HG02588 (cell line): ENCODE measurements around the gene CADM2.
"Not testable (repeated sequence)": the region's sequence is repeated elsewhere in the genome, so short reads cannot be mapped to it uniquely, and the experiment has no call there.

Source experiments
- ATAC-seq: cut with Tn5 transposase; IDR thresholded peaks from one replicate; pipeline ENCODE4 v1.9.1; 2021; ENCODE audit warnings: mild to moderate bottlenecking, moderate library complexity; ENCODE audit not compliant: unreplicated experiment

Gene CADM2

GRCh38 chr3:85455561-85456200, 496.9 kb downstream of the CADM2 start:
- ATAC-seq: no peak

GRCh38 chr3:85474241-85474640, 515.5 kb downstream of the CADM2 start:
- no peak for ATAC-seq

- no peak for ATAC-seq
Observed at GRCh38 chr3:85475346-85475745, 516.6 kb downstream of the CADM2 start.

DNA sequence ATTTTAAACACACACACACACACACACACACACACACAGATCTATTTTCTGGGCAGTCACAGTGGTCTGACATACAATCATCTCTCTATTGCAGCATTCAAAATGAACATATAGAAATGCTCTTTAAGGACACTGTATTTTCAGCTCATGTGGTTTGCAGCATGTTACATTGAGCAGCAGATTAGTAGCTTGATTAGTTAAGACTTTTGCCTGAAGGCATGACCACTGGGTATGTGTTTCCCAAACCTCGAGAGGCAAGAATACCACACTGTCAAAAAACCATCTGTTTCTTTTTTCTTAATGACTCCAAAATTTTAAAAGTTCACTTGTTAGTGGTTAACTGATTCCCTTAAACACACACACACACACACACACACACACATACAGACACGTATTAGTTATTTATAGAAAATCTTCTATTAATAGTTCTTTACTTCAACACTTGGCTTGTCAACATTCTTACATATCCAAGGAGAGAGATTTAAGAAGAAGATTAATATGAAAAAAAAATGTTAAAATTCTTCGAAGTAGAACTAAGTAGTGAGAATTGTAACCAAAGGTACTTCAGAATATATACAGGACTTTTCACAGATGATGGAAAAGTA, 518.2 kb downstream of the CADM2 start:
- ATAC-seq: no peak

DNA sequence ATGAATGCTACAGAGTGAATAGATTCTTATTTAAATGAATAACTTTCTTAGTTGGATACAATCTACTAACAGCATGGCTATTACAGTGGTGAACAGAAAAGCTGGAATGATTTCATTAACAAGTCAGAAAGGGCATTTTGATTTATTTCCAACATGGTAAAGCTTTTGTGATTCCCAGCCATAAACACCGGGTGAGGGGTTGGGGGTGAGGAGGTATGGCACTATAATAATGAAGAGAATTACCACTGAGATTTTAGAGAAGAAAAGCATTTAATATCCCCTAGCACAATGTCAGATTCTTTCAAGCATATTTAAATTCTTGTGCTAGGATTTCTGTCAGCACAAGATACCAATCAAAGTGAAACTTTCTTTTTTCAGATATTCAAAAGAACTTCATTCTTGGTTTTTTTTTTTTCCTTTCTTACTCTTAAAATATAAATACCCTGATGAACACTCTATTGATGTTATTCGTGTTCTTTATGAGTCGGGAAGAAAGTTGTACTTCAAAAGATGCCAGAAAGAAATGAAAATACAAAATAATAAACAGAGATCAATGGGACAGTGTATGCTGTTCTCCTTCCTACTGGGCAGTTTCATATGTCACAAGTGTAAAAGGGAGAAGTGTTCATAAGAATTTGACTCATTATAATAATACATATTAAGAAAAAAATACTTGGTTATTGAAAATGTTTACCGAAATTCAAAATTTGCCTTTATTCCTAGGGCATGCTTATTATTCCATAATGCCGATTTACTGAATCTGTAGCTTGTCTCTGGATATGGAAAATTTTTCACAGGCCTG, 522.8 kb downstream of the CADM2 start:
- no peak for ATAC-seq

GRCh38 chr3:85482213-85482490, 523.4 kb downstream of the CADM2 start:
- no peak for ATAC-seq

DNA sequence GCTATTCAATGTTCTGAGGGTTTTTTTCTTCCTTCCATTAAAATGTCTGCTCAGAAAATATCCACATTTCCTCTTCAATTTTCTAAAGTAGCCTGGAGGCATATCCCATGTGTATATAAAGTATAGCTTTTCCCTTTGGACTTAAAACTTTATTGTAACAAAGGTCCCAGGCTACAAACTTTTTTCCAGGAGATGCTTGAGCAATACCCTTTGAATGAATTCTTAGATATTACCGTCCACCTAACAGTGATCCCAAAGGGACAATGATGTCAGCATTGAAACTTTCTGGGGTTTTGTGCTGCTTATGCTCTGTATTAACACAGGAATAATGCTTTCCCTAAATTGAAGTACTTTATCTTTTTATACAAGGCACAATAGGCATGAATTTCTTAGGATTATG, 525.2 kb downstream of the CADM2 start:
- ATAC-seq: no peak

- no peak for ATAC-seq
Observed at GRCh38 chr3:85487375-85487774, 528.6 kb downstream of the CADM2 start.

DNA sequence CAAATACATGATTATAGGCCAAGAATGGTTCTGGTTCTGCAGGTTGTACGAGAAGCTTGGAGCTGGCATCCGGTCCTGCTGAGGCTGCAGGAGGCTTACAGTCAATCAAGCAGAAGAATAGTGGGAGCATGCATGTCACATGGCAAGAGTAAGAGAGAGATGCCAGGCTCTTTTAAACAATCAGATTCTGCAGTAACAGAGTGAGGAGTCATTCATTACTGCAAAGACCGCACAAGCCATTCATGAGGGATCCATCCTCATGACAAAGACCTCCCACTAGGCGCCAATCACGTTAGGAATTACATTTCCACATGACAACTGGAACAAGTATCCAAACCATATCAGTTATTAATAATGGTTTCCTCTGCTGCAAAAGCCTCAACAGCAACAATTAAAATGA, 536.8 kb downstream of the CADM2 start:
- ATAC-seq: no peak

DNA sequence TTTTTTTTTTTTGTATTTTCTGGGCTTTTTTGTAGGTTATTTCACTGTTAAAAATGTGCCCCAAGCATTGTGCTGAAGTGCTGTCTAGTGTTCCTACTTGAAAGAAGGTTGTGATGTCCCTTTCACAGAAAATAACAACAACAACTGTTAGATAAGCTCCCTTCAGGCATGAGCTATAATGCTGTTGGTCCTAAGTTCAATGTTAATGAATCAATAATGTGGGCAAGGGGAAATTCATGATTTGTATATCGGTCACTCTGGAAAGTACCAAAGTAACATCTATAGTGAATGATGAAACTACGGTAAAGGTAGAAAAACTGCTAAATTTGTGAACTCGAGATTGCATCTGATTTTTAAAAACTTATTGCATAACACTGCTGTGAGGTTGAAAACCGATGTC, 539.4 kb downstream of the CADM2 start:
- no peak for ATAC-seq

GRCh38 chr3:85502148-85502875, 543.5 kb downstream of the CADM2 start:
- ATAC-seq: no peak

DNA sequence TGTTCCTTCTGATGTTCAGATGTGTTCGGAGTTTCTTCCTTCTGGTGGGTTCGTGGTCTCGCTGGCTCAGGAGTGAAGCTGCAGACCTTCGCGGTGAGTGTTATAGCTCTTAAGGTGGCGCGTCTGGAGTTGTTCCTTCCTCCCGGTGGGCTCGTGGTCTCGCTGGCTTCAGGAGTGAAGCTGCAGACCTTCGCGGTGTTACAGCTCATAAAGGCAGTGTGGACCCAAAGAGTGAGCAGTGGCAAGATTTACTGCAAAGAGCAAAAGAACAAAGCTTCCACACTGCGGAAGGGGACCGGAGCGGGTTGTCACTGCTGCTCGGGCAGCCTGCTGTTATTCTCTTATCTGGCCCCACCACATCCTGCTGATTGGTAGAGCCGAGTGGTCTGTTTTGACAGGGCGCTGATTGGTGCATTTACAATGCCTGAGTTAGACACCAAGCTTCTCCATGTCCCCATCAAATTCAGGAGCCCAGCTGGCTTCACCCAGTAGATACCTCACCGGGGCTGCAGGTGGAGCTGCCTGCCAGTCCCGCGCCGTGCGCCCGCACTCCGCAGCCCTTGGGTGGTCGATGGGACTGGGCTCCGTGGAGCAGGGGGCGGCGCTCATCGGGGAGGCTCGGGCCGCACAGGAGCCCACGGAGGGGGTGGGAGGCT, 545.5 kb downstream of the CADM2 start:
- not testable (repeated sequence) for ATAC-seq

DNA sequence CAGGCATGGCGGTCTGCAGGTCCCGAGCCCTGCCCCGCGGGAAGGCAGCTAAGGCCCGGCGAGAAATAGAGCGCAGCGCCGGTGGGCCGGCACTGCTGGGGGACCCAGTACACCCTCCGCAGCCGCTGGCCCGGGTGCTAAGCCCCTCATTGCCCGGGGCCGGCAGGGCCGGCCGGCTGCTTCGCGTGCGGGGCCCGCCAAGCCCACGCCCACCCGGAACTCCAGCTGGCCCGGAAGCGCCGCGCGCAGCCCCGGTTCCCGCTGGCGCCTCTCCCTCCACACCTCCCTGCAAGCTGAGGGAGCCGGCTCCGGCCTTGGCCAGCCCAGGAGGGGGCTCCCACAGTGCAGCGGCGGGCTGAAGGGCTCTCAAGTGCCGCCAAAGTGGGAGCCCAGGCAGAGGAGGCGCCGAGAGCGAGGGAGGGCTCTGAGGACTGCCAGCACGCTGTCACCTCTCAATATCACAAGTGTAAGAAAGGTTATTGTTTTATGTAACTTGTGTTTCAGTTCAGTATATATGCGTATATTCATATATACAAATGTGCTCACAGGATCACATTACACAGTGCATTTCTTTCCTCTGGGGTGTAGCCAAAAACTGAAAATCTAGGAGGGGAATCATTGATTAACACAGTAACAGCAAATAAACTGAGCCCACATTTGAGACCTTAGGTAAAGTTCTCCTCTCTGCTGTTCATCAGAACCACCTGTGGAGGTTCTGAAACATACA, 546.2 kb downstream of the CADM2 start:
- not testable (repeated sequence) for ATAC-seq

DNA sequence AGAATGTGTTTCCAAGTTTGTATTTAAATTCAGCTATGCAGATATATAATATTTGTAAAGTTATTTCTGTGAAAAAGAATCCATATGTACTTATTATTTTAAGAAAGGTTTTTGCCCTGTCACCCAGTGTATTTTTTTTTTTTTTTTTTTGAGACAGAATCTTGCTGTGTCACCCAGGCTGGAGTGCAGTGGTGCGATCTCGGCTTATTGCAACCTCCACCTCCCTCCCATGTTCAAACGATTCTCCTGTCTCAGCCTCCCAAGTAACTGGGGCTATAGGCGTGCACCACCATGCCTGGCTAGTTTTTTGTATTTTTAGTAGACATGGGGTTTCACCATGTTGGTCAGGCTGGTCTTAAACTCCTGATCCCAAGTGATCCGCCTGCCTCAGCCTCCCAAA, 548.3 kb downstream of the CADM2 start:
- not testable (repeated sequence) for ATAC-seq

DNA sequence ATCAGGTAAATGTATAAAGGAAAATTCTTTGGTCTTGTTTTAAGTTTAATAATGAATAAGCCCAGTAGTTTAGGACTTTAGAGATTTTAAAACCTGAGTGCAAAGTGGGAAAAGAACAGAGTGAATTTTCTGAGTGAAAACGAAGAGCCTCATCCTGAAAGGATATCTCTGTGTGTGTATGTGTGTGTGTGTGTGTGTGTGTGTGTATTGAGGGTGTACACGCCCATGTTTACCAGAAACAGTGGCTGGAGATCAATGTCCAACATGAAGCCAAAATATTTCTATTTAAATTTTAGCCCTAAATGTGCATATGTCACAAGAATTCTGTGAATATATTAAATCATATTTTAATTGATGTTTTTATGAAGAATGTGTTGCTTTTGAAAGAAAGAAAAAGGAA, 549.9 kb downstream of the CADM2 start:
- no peak for ATAC-seq

- ATAC-seq: no peak
Observed at GRCh38 chr3:85516146-85516545, 557.4 kb downstream of the CADM2 start.

GRCh38 chr3:85524104-85524503, 565.3 kb downstream of the CADM2 start:
- no peak for ATAC-seq

DNA sequence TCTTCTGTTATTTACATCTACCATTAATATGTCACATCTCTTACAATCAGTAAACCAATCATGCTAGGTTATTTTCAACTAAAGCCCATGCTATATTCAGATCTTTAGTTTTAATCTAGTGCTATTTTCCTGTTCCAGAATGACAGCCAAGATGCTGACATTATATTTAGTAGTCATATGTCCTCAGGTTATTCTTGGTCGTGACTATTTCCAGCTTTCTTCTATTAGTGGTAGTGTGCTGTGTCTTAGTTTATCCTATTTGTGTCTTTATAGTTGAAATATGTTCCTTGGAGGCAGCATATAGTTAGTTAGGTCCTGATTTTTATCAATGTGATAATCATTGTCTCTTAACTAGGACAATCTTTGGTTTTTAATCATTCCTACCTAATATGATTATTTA, 566.5 kb downstream of the CADM2 start:
- no peak for ATAC-seq

DNA sequence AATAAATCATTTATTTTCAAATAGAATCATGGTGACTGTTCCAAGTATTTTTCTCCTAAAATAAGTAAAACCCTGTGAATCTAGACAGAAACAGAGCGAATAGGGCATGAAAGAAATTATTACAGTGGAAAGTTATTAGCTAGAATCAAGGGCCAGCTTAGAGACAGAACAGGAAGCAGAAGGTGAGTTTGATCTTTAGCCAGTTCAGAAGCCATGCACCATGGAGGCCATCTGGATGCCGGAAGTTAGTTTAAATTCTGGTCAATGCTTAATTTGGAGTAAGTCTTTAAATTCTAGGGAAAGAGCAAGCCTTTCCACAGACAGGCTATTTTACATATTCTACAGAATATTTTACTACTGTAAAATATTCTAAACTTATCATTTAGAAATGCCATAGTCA, 574.8 kb downstream of the CADM2 start:
- no peak for ATAC-seq

DNA sequence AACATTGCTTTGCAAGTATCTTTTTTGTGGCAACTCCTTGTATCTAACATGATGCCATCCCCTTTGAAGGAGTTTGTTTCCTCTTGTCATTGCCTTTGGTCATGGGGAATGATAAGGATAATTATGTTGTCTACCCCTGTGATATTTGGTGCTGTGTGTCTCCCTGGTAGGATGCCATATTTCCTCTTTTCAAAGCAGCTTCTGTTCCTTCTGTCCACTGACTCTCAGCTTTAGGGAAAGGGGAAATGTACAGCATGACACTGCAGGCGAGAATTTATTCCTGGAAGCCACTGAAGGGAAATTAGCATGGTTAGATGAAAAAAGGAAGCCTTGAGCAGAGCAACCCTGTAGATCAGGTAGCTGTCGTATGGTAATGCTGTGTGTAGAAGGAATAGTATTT, 576.7 kb downstream of the CADM2 start:
- ATAC-seq: no peak

DNA sequence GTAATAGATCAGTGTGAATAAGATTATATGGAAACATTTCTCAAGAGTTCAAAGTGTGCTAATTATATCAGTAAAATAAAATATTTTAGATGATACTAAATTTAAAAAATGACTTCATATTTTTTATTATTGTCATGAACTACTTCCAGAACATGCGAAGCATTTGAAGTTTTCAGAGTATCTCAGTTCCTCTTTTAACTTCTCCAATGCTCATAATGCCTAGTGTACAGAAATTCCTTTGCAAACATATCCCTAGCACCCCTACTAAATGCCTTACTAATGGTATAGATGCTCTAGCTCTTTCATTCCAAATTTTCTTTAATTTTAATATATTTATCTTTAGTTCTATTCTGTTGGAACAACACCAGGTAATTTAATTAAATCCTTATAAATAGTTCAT, 580.4 kb downstream of the CADM2 start:
- no peak for ATAC-seq
